Measurements from ENCODE around the gene ERP27. TPM values are rescaled to one million over a fixed set of nuclear protein-coding genes. Genes with fewer than 3 reads are reported as not detected.

ERP27 gene
- total RNA-seq, 4 donors from 2014 or later = 0.88 to 24.3 (median 5.0) TPM; not detected in 1

GRCh38 chr12:14904854-14905253, 33.5 kb downstream of the ERP27 start:
- Histone ChIP-seq H3K9me3 (no peaks in the 10 kb centered on the region), H3K27ac (peak overlapping the region; percentile 53 to 78 (median 59)), H3K27me3 (no peaks in the 10 kb centered on the region), H3K4me3 (replicated peaks in 1 of 3) (no peak overlapping the region), H3K36me3 (no peaks in the 10 kb centered on the region), H3K4me1 (peaks cover 17% of the 10 kb centered on the region in 2 donors)
- intact Hi-C loops (cut with DNase I) = no loop called here
- 75 to 78% methylated on average over 8 of the region's 8 CpGs for WGBS, 2 donors
- TF ChIP-seq POLR2A (IDR thresholded peaks at IDR 0.05) = no peak
- no peak for TF ChIP-seq CTCF (IDR thresholded peaks at IDR 0.05)
- no peak for DNase-seq

- Histone ChIP-seq H3K9me3 (no peaks in the 10 kb centered on the region), H3K27me3 (no peaks in the 10 kb centered on the region), H3K36me3 (no peaks in the 10 kb centered on the region), H3K4me1 (peaks cover 17% of the 10 kb centered on the region in 2 donors), H3K27ac (peak overlapping the region in 1 of 3 donors; percentile 20), H3K4me3 (replicated peaks in 1 of 3) (no peak overlapping the region)
- intact Hi-C loops (cut with DNase I) = no loop called here
- DNase-seq = no peak
- 83 to 95% methylated on average over 5 of the region's 5 CpGs for WGBS, 2 donors
- TF ChIP-seq CTCF (IDR thresholded peaks at IDR 0.05) (no peak), POLR2A (IDR thresholded peaks at IDR 0.05) (no peak)
Measured at GRCh38 chr12:14903386-14904098, 34.8 kb downstream of the ERP27 start.

- no peaks in the 10 kb centered on the region for H3K27me3 ChIP-seq
- no peak for DNase-seq
- no peaks in the 10 kb centered on the region for H3K9me3 ChIP-seq
- no peaks in the 10 kb centered on the region for H3K36me3 ChIP-seq
- 59 to 62% methylated on average over 2 of the region's 2 CpGs for WGBS, 2 donors
- no peak overlapping the region for H3K4me3 ChIP-seq (replicated peaks in 1 of 3)
- intact Hi-C loops (cut with DNase I) = no loop called here
- H3K4me1 ChIP-seq = peaks cover 17% of the 10 kb centered on the region in 2 donors
- TF ChIP-seq CTCF (IDR thresholded peaks at IDR 0.05) (no peak), POLR2A (IDR thresholded peaks at IDR 0.05) (no peak)
- H3K27ac ChIP-seq = peak overlapping the region in 2 of 3 donors; percentile 20 to 46
Measured at GRCh38 chr12:14902465-14902864, 35.9 kb downstream of the ERP27 start.

- Histone ChIP-seq H3K4me1 (peaks cover 17% of the 10 kb centered on the region in 2 donors), H3K4me3 (replicated peaks in 1 of 3) (no peak overlapping the region), H3K27me3 (no peaks in the 10 kb centered on the region), H3K27ac (peak overlapping the region in 2 of 3 donors; percentile 14 to 31), H3K36me3 (no peaks in the 10 kb centered on the region), H3K9me3 (no peaks in the 10 kb centered on the region)
- TF ChIP-seq POLR2A (IDR thresholded peaks at IDR 0.05) = no peak
- TF ChIP-seq CTCF (IDR thresholded peaks at IDR 0.05) = no peak
- intact Hi-C loops (cut with DNase I) = no loop called here
- DNase-seq = no peak
- WGBS, 2 donors = 85 to 86% methylated on average over 1 of the region's 1 CpG
Measured at GRCh38 chr12:14901228-14901562, 37.1 kb downstream of the ERP27 start.

- intact Hi-C loops (cut with DNase I) = no loop called here
- Histone ChIP-seq H3K27me3 (no peaks in the 10 kb centered on the region), H3K27ac (peak overlapping the region in 1 of 3 donors; percentile 31), H3K4me3 (replicated peaks in 1 of 3) (no peak overlapping the region), H3K36me3 (no peaks in the 10 kb centered on the region), H3K9me3 (no peaks in the 10 kb centered on the region), H3K4me1 (peaks cover 13 to 14% of the 10 kb centered on the region in 2 donors)
- WGBS, 2 donors = 86 to 89% methylated on average over 5 of the region's 5 CpGs
- TF ChIP-seq POLR2A (IDR thresholded peaks at IDR 0.05) = no peak
- TF ChIP-seq CTCF (IDR thresholded peaks at IDR 0.05) = no peak
- no peak for DNase-seq
Measured at GRCh38 chr12:14900521-14901227, 37.7 kb downstream of the ERP27 start.

All from thyroid gland (tissue), 4 donors.